ENCODE measurements around the gene PNPLA7.

The PNPLA7 gene

DNA sequence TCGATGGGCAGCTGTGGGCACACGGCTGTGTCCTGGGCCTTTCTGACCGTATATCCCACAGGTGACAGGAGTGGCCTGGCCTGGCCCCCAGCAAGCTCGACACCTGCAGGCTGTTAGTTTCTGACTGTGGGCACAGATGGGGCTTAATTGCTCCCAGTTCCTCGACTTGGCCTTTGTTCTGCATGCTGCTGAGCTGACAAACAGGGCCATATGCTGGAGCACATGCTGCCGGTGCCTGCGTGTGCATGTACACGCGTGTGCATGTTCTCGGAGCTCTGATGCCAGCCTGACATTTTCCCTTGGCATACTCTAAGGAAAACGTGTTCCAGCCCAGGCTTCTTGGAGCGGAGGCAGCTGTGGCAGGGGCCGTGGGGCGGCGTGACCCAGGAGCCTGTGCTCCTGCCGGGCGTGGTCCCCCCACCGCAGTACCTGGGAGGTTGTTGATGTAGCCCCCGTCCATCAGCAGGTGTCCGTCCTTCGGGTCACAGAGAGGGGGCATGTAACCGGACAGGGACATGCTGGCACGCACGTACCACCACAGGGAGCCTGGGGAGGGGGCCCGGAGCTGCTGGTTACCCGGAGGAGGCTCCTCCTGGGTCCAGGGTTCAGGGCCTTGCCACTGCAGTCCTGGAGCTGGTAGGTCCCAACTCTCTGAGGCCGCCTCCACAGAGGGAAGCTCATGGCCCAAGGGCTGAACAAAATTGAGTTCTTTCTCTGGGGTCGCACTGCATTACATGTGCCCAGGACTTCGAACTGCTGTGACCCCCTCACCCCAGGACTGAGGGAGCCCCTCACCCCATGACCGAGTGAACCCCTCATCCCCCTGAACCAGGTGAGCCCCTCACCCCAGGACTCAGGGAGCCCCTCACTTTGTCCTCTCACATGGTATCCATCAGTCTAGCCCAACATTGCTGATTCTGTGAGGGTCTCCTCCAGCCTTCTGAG lies 86.9 kb downstream of the PNPLA7 start:
- in situ Hi-C loops (cut with HindIII; ENCODE audit: low sequenced_read_pairs): no loop called here

DNA sequence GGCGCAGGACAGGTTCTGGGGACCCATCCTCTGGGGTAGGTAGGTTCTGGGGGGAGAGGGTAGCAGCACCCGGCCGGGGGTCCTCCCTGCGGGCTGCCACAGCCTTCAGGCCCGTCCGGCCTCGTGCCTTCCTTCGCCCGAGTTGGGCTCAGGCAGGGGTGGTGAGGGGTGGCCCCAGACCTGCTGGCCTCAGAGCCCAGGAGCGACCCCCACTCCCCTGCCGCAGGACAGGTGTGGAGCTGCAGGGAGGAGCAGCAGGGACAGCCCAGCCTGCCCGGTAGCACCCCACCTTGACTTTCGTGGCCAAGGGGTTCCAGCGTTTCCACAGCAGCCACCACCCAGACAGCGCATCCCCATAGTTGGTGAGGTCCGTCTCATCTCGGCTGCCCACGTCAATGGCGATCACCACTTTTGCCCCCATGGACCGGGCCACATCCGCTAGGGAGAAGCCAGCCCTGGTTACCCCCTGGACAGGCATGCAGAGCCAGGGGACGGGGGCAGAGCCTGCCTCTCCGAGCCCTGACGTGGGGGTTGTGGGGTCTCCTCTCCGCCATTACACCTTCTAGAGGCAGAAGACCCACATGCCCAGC lies 87.7 kb downstream of the PNPLA7 start:
- in situ Hi-C loops (cut with HindIII; ENCODE audit: low sequenced_read_pairs): no loop called here

DNA sequence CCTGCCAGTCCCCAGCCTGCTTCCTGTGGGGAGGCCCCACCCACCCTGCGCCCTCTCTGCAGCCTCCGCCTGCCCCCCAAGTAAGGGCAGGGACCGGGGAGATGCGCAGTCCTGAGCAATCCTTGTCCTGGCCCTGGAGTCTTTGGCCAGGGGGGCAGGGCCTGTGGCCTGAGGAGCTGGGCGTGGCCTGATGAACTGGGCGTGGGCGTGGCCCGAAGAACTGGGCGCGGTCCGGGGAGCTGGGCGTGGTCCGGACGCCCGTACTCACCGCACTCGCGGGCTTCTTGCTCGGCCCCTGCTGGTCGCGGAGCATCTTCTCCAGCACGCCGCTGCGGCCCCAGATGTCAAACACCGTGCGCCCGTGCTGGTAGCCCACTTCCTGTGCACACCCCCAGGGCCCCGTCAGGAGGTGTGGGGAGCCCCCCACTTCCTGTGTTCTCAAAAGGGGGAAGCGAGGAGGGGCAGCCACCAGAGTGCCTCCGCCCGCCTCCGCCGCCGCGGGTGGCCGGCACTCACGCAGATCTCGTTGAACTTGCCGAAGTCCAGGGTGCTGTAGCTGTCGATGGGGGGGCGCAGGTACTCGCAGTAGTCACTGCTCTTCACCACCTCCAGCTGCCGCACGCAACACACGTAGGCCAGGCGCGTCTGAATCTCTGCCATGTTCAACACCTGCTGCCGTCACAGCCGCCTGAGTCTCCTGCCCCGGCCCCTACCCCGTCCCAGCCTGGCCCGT lies 88.4 kb downstream of the PNPLA7 start:
- in situ Hi-C loops (cut with HindIII; ENCODE audit: low sequenced_read_pairs): no loop called here

DNA sequence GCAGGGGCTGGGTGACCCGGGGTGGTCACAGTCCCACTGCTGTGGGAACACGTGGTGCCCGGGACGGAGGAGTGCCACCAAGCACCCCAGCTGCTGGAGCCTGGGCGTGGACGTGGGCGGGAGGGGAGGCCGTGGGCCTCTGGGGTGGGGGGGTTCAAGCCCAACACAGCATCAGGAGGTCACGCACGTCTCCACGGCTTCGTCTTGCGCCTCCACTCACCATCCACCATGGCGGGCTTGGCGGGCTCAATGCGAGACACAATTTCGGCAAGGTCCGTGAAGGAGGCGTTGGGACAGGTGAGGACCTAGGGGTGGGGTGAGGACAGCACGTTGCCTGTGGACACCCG lies 88.9 kb downstream of the PNPLA7 start:
- in situ Hi-C loops (cut with HindIII; ENCODE audit: low sequenced_read_pairs): no loop called here

DNA sequence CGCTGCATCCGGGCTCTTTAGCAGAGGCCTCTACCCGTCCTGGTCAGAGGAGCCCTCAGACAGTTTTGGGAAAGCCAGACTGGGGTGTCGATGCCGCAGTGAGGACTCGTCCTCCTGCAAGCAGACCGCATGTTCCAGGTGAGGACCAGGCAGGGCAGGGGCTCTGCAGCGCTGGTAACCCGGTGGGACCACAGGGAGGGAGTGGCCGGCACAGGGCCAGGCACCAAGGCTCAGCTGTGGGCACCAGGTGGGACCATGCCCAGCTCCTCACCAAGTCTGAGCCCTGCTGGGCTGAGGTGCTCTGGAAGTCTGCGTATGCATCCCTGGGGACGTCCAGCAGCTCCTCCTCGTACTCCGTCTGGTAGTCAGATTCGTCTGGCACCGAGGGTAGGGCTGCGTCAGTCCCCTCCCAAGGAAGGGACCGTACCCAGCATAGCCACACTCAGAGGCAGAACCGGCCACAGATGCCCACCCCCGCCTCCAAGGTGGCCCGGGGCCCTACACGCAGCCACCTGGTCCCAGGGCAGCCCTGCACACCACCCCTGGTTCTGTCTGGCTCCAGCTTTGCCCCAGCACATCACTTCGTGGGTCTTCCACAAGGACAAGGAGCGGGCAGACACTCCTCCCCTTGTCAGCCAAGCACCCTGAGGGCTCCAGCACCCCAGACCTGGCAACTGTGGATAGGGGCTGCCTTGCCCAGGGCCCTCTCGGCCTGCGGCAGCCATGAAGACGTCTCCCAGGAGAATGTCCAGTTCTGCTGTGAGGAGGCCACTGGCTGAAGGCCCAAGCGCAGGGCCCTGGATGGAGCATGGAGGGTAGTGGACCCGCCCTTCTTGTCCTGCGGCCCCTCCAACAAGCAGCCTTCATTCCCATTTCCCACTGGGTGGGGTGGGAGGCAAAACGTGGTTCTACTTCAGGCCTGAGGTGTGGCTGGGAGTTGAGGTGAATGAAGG lies 89.6 kb downstream of the PNPLA7 start:
- in situ Hi-C loops (cut with HindIII; ENCODE audit: low sequenced_read_pairs): no loop called here

DNA sequence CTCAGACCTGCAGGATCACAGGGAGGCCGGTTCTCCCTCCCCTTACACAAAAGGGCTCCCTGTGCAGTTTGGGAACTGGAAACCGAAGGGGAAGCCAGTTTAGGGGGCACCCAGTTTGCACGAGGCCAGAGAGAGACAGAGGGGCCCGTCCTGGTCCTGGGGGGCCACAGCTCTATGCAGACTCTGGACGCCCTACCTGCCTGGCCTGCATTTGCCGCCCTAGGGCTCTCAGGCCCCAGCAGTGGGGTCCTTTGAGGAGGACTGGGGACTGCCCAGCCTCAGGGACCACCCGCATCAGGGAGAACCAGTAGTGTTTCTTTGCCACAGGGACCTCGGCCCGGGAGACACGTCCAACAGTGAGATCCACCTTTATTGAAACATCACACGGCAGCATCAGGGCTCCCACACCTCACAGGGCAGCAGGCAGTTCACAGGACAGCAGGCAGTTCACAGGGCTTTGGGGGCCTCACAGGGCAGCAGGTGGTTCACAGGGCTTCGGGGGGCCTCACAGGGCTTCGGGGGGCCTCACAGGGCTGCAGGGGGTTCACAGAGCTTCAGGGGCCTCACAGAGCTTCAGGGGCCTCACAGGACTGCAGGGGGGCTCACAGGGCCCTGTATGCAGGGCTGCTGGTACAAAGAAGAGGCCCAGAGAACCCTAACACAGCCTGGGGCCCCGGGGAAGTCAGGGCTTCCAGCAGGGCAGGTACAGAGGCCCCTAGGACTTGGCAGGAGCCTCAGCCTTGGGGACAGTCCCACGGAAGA lies 90.4 kb downstream of the PNPLA7 start:
- in situ Hi-C loops (cut with HindIII; ENCODE audit: low sequenced_read_pairs): no loop called here

DNA sequence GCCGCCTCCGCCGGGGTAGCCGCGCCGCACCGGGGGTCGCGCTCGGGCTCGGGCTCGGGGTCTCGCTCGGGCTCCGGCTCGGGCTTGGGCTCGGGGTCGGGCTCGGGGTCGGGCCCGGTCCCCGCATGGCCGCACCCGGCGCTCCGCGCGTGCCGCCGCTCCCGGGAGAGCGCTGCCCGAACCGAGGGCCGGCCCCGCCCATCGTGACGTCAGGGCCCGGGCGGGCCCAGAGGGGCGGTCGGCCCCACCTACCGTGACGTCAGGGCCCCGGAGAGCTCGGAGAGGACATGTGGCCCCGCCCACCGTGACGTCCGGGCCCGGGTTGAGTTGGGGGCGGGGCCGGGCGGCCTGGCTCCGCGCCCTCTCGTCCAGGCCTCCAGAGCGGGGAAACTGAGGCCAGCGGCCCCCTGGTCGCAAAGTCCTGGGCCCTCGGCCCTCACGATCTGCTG lies 91.0 kb downstream of the PNPLA7 start, which contains the start of gene NSMF:
Gene NSMF (minus strand): TSS at position 183 of the 449 bp plus-strand sequence. CDS start 232 bp downstream, outside the sequence.
- in situ Hi-C loops (cut with HindIII; ENCODE audit: low sequenced_read_pairs): no loop called here

DNA sequence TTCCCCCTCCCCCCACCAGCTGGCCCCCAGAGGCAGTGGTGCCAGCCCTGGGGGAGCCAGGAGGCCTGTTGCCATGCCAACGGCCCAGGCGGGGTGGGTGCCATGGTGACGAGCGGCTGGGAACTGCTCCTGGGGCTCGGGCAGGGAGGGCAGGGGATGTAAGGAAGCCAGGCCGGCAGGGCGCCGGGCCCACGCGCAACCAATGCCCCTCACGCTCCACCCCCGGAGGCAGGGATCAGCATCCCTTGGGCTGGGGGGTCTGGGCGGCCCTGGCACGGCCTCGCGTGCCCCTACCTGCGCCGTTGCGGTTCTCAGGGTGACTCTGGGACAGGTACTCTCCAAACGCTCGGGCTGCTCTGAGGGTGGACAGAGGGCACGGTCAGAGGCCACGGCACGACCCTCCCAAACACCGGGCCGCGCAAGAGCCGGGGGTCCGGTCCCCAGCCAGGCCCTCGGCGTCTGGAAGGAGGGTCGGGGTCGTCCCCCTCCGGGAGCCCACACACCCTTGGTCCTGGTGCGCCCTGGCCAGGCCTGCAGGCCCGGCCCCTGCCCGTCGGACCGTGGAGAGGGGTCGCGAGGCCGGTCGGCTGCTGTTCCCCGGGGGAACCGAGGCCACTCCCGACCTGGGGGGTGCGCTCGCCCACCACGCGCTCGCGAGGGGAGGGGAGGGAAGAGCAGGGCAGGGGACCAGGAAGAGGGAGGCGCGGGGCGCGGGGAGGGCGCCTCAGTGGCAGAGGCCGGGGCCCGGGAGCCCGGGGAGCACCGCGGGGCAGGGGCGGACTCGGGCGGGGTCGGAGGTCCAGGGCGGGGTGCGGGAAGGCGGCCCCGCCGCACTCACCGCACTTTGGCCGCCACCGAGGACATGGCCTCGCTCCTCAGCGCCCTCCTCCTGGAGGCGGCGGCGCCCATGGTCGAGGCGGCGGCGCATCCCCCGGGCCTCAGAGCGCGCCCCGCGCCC lies 91.7 kb downstream of the PNPLA7 start:
- in situ Hi-C loops (cut with HindIII; ENCODE audit: low sequenced_read_pairs): no loop called here

DNA sequence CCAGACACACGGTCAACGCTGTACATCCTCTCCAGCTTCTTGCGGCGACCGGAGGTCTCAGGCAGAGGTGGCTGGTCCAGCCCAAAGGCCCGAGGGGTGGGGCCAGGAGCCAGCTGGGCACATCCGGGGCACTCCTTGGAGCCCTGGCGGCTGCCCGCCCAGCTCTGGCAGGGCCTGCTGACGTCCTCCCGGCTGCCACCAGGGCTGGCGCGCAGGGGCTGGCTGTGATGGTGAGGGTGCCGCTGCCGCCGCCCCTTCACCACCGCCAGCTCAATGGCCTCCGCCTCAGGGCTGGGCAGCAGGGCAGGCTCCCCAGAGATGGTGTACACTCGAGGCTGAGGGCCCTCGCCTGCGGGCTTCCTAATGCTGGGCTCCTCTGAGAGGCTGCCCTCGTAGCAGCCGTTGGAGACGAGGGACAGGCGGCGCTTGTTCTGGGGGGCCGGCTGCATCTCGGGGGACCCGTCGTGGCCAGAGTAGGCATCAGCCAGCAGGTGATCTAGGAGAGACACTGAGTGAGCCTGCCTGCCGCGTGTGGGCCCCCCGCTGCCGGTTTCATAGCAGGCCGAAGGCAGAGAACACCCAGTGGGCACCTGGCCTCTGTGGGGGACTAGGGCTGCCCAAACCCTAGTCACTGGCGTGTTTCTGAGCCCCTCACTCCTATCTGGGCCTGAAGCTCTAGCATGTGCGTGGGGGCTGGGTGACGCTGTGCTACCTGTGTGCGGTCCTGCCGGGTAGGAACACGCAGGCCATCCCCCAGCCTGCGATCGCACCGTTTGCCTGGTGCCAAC lies 92.6 kb downstream of the PNPLA7 start:
- in situ Hi-C loops (cut with HindIII; ENCODE audit: low sequenced_read_pairs): no loop called here

DNA sequence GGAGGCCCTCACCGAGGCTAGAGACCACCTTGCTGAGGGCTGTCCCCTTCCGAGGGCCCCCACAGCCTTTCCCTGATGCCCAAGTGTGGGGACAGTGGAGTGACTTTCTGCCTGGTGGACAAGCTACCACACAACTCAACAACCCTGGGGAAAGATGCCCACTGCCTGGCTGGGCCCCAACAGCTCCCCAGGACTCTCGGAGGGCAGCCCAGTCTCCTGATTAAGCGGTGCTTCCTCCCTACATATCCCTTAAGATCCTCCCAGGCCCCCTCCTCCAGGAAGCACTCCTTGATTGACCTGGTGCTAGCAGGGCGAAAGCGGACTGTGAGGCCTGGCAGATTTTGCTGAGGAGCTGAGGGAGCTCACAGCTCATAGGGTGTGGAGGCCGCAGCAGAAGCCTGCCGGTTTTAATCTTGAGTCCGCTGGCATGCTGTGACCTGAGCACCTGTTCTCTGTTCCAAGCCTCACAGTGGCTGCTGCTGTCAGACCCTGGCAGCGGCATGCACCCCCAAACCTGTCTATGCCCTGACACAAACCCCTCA lies 93.3 kb downstream of the PNPLA7 start:
- in situ Hi-C loops (cut with HindIII; ENCODE audit: low sequenced_read_pairs): no loop called here

DNA sequence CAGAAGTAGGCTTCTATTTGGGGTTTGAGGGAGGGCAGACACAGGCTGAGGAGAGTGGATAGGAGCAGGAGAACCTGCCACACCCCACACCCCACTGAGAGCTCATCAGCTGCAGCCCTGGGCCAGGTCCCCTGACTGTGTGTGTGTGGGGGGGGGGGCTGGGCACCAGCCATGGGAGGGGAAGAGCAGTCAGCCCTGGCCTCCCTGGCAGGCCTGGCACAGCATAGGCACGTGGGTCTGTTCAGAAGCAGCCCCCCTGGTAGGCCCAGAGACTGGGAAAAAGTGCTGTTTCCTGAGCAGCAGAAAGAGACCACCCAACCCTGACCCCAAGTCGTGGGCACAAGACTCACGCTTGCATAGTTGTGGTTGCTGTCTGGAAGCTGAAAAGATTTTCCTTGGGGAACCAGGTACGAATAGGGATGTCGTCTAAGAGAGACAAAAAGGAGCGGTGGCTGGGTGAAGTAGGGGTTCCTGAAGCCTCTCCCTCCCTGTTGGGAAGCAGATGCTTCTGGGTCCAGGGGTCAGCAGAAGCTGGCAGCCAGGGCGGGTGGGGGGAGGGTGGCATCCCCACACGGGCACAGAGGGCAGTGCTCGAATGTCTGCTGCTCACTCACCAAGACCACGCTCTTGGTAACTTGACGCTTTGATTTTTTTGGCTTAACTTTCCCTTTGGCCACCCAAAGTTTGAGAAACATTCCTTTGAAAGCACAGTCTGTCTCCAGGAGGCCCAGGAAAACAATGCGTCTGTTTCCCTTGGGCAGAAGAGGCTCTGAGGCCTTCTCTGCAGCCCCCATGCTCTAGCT lies 93.9 kb downstream of the PNPLA7 start:
- in situ Hi-C loops (cut with HindIII; ENCODE audit: low sequenced_read_pairs): no loop called here

DNA sequence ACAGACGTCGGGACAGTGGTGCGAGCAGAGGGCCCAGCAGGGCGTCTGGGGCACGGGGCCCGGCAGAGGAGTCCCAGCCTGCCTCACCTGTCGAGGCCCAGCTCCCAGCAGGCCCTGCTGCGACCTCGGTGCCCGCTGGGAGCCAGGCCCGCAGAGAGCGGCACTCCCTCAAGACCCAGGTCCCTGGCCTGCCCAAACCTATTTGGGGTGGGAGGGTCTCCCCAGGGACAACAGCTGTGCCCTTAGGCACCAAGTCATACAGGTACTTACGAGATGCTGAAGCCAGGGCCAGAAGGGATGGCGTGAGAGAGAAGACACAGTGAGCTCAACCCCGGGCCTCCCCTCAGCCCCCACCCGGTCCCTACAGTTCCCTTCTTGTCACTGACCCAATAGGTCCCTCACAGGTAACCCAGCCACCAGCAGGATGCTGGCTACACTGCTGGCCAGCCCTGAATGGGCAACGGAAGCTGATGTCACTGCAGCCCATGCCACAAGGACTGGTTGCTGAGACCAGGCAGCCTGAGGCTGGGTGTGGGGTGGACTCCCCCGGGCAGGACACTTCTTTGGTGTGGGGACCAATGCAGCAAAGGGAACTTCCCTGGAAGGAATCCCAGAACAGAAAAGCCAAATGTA lies 94.7 kb downstream of the PNPLA7 start:
- in situ Hi-C loops (cut with HindIII; ENCODE audit: low sequenced_read_pairs): no loop called here

DNA sequence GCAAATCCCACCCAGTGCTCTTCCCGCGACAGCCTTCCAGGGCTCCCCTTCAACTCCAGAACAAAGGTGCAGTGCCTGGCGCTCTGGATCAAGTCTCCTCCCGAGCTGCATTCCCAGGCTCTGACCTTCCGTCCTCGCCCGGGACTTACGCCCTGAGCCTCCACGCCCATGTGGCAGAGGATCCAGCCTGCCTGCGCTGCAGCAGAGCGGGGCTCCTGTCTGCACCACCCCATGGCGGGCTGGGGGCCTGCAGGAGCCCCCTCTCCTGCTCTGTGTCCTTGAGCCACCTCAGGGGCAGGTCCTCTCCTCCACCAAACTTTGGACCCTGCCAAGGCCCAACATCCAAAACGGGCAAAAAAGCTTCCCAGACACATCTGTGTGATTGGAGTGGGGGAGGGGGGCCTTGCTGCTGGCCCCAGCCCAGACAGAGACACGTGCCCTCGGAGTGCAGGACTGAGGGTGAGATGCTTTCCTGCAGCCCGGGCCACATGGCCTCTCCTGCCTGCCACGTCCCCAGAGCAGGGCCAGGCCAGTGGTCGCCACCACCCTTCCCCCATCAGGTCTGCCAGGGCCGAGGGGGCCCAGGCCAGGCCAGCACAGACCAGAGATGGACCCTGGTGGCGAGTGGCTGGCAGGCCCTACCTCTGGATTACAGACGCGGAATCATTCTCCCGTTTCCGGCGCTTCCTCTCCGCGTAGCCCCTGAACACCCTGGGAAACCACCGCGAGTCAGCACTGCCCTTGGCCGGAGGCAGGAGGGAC lies 95.4 kb downstream of the PNPLA7 start:
- in situ Hi-C loops (cut with HindIII; ENCODE audit: low sequenced_read_pairs): no loop called here

DNA sequence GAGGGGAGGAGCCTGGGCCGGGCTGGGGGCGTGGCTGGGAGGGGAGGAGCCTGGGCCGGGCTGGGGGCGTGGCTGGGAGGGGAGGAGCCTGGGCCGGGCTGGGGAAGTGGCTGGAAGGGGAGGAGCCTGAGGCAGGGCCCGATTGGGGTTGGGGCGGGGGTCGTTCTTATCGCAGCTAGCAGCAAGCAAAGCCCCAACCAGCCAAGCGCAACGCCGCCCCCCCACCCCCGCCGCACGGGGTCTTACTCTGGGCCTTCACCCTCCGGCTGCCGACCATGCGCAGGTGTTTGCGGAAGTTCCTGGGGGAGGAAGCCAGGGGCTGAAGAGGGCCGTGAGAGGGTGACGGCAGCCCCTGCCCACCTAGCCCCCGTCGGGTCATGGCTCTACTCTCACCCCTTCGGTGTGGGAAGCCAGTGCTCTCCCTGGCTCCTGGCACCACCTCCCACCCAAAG lies 96.0 kb downstream of the PNPLA7 start:
- in situ Hi-C loops (cut with HindIII; ENCODE audit: low sequenced_read_pairs): no loop called here

DNA sequence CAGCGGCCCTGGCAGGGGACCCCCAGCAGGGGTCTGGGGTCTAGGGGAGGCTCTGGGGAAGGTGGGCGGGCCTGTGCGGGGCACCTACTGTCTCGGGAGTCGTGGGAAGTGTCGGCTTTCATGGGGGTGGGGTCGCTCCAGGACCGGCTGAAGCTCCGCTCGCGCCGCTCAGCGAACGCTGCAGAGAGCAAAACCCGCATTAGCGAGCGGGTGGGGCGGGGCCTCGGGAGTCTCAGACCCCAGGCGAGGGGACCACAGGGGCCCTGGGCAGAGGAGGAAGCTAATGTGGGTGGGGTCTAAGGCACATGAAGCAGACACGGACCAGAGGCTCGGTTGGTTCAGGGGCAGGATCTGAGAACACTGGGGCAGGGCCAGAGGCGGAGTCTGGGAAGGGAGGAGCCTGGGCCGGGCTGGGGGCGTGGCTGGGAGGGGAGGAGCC lies 96.5 kb downstream of the PNPLA7 start:
- in situ Hi-C loops (cut with HindIII; ENCODE audit: low sequenced_read_pairs): no loop called here
